NOMO-1 treated with dmso at 0.1 percent for 144 hours (cell line): ENCODE measurements around the gene IPP.
"Not testable (repeated sequence)": the region's sequence is repeated elsewhere in the genome, so short reads cannot be mapped to it uniquely, and the experiment has no call there.

Experiments used
- DNase-seq: peaks from one replicate; lab custom pipeline; 2025; ENCODE audit not compliant: unreplicated experiment; lab: John Stamatoyannopoulos, UW

IPP gene

DNA sequence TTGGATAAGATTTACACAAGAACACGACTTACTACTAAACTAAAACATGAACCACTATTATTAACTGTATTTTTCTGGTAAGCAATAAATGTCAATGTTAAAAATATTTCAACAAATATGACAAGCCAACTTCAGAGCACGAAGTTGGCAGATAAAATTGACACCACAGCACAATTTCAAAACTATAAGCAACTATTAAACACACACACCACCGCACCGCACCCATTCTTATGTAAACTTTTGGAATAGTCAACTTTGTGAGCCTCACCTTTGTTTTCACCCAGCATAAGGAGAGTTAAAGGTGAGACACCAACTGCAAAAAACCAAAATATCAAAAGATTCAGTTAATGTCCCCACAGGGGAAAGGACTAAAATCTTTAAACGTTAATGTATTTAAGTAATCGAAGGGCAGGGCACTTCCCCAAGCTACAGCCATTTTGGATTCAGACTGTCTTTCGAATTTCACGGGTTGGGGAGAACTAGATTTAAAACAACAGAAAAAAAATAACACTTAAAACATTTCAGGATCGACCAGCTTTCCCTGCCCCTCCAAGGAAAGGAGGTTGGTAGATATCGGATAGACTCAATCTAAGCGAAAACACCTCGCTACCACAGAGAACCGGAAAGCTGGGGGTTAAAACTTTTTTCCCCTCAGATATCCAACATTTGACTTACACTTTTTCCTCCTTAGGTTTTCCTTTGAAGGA is 65.0 kb downstream of the IPP start:
- peak; percentile 7 for DNase-seq

DNA sequence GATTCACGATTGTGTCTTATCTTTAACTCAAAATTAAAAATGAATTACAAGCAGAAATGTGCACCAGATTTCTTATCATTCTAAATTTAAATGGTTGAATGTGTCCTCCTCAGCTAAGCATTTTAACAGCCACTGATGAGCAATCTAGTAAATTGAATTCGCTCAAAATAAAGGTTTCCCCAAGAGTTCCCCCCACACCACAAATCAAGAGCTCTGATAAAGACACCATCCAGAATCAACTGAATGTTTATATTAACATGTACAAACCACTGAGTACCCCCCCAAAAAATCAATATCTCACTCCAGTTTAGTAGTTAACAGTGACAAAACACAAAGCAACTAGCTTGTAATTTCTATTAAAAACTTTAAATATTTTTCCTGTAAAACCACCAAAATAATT is 66.1 kb downstream of the IPP start:
- DNase-seq = no peak

DNA sequence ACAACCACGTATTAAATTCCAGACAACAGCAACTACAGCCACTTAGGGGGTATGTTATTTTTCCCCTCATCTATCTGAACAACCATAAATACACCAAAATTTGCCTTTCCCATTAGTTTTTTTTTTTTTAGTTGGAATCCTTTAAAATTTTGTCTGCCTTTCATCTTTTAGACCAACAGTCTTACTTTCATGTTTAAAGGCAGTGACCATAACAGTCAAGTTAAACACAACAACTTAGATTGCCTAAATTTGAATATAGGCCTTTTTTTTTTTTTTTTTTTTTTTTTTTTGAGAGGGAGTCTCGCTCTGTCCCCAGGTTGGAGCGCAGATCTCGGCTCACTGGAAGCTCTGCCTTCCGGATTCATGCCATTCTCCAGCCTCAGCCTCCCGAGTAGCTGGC is 67.5 kb downstream of the IPP start:
- DNase-seq = no peak

DNA sequence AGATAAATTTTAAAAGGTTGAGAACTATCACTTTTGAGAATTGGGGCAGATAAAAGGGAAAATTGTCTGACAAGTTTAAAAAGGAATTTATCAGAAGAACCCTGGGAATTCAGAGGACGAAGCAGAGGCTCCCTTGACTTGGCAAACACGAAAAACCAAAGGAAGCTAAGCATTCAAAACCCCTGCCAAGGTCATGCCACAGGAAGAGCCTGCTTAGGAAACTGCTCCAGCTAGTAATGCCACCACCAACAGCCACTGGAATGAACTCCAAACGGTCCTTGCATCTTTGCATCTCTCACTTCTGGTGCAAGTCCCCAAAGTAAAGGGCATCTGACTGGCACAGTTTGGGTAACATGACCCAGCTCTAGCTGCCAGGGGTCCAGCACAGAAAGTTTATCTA is 71.3 kb downstream of the IPP start:
- no peak for DNase-seq

DNA sequence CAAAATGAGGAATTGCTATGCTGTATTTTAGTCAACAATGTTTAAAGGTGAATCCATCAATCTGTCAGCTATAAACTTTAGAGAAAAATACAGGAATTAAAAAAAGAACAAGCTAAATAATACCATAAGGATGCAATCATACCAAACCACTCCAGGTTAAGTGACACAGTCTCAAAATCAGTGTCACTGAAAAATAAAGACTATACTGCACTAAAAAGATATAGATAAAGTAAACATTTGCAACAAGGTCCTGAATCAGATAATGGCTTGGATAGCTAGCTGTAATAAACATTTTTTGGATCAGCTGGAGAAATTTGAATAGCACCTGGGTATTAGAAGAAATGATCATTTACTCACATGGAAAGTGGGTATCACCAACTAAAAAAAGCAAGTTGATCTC is 72.0 kb downstream of the IPP start:
- no peak for DNase-seq

DNA sequence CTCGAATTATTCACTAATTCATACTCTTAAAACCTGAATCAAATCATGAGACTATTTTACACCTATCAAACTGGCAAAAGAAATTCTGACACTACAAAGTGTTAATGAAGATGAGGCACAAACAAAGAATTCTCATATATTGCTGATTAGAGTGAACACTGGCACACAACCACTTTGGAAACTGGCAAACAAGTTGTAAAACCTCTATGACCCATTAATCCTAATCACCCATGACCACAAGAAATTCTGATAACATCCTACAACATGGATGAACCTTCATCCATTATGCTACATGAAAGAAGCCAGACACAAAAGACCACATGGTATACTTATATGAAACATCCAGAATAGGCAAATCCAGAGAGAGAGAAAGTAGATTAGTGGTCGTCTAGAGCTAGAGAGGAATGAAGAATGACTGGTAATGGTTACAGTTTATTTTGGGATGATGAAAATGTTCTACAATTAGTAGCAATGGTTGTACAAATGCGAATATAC is 72.7 kb downstream of the IPP start:
- no peak for DNase-seq

DNA sequence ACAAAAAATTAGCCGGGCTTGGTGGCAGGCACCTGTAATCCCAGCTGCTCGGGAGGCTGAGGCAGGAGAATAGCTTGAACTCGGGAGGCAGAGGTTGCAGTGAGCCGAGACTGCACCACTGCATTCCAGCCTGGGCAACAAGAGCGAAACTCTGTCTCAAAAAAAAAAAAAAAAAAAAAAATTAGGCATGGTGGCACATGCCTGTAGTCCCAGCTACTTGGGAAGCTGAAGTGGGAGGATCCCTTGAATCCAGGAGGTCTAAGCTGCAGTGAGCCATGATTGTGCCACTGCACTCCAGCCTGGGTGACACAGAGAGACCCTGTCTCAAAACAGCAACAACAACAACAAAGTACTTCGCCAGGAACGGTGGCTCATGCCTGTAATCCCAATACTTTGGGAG is 73.9 kb downstream of the IPP start:
- DNase-seq = not testable (repeated sequence)

DNA sequence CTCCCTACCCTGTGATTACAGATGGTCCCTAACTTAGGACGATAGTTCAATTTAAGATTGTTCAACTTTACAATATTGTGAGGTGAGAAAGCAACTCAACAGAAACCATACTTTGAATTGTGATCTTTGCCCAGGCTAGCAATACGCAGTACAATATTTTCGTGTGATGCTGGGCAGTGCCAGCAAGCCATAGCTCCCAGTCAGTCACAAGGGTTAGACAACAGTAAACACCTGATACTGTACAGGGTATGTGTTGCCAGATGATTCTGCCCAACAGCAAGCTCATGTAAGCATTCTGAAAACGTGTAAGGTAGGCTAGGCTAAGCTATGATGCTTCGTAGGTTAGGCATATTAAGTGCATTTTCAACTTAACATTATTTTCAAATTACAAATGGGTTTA is 76.0 kb downstream of the IPP start:
- DNase-seq = no peak

DNA sequence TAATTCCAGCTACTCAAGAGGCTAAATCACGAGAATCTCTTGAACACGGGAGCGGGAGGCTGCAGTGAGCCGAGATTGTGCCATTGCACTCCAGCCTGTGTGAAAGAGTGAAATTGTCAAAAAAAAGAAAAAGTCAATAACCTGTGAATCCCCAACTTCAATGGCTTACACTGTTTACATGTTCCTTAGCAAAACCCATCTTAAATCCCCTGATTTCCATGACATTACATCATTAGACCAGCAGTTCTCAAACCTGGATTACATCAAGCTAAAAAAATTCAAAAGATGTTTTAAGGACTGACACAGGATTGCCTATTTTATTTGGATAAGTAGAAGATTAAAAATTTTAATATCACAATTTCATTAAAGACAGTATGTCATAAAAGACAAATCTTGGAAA is 76.5 kb downstream of the IPP start:
- DNase-seq = no peak

DNA sequence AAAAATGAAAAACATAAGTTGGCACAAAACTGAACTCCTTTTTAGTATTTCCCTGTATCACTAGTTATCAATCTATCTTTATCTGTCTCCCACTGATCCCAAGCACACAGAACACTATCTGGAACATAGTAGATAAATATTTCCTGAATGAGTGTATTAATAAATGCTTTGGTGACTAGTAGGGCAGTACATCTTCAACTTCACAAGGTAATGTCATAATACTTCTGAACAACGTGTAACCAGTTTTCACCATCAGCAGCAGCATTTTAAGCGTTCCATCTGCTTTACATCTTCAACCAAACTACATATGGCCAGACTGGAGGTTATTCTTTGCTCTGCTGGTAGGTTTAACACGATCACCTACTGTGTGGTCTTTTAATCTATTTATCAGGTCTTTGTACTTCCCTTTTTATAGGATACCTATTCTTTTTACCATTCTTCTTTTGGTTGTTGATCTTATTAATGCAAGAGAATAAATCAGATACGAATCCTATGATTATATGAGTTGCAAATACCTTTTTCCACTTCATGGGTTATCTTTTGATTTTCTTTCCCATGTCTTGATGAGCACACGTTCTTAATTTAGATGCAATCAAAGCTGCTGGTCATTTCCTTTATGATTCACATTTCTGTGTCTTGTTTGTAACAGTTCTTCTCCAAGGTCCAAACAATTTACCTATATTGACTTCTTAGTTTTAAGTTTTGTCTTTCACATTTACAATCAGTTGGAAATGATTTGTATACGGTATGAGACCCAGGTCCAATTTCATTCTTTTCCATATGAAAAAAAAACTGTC is 80.4 kb downstream of the IPP start:
- no peak for DNase-seq

DNA sequence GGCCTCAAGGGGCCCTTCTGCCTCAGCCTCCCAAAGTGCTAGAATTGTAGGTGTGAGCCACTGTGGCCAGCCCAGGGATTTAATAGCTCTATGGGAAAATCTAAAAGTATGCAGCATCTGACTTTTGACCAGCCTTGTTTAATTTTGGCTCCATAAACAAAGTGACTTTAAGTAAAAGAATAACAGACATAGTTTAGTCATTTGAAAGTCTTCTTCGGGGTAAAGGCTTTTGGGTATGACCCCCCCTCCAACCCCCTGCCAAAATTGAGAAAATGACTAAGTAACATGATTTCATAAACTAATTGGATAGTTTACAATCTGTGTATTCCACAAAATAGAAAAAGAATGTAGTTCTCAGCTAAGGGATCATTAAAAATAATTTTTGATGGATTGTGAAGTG is 81.1 kb downstream of the IPP start:
- DNase-seq = no peak

DNA sequence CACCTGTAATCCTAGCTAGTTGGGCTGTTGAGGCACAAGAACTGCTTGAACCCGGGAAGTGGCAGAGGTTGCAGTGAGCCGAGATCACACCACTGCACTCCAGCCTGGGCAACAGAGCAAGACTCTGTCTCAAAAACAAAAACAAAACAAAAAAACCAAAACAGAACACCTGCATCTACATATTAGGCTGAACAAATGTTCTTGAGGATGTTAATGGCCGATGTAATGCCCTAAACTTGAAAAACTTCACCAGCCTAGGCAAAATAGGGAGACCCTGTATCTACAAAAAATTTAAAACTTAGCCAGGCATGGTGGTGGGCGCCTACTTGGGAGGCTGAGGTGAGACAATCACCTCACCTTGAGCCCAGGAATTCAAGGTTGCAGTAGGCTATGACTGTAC is 81.9 kb downstream of the IPP start:
- DNase-seq = no peak

DNA sequence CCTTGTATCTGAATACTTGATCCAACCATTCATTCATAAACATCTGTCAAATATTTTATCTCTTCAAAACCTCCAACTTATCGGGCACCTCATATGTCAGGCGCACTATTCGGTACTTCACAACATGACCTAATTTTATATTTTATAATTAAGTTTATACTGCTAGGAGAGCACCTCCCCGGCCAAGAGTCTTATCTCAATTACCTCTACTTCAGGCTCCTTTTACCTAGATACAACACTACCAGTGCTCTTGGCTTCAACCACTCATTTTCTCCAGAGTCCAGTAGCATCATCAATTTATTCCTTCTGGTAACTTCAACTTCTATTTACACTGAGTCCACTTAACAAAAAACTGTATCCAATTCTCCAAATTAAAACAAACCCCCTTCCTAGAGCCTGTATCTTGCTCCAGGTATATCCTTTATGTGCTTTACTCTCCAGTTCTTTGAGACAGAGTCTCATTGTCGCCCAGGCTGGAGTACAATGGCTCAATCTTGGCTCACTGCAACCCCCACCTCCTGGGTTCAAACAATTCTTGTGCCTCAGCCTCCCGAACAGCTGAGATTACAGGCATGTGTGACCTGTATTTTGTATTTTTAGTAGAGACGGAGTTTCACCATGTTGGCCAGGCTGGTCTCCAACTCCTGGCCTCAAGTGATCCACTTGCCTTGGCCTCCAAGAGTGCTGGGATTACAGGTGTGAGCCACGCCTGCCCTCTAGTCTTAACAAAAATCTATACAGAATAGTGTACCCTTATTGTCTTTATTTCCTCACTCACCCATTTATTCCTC is 82.9 kb downstream of the IPP start:
- no peak for DNase-seq

DNA sequence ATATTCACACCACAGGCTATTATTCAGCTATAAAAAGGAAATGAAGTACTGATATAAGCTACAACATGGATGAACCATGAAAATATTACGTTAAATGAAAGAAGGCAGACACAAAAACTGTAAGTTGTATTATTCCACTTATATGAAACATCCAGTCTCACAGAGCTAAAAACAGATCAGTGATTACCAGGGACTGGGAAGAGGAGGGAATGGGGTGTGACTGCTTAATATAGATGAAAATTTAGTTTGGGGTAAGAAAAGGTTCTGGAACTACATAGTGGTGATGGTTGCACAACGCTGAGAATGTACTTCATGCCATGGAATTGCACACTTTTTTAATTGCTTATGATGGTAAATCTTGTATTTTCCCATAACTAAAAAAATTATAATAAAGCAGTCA is 83.6 kb downstream of the IPP start:
- no peak for DNase-seq

DNA sequence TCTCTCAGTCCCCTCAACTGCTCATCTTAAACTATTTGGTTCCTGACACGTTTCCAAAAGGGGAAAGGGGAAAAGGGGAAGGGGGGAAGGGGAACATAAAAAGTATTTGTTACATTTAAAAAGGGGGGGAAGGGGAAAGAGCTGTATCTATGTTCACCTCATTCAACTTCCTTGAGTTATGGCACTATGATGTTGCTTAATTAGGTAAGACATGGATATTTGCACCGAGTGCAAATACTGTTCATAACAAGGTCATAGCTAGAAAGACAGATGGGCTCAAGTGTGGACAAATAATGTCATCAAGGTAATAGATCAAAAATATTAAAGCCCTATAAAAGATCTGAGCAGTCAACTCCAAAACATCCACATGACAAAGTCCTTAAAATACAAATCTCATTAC is 90.1 kb downstream of the IPP start:
- no peak for DNase-seq

DNA sequence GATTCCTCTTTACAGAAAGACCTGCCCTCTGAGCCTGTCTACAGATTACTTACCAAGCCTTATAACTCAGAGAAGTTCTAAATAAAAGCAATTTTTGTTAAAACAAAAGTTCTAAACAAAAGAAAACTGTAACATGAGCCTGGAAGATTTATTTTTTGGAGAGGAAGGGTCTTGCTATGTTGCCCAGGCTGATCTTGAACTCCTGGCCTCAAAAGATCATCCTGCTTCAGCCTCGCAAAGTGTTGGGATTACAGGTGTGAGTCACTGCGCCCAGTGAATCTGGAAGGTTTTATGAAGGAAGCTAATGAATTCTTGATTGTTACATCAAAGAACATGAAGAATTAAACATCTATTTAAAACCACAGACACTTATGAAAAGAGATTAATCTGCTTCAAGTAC is 91.2 kb downstream of the IPP start:
- DNase-seq = no peak

DNA sequence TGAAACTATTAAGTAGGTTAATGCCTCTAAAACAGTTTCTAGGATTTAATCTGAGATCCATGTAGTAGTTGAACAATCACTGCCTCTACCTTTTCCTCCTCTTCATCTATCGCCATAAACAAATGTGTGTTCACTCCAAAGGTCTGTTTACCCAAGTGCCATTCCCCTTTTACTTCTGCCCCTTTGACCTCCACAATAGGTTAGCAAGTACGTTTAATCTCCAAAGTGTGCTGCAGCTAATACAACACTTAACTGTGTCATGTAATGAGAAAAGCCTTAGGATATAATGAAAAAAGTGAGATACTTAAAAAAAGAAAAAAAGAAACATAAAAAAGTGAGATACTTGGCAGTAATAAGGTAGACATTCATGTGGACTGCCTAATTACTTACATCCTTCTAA is 92.3 kb downstream of the IPP start:
- no peak for DNase-seq

DNA sequence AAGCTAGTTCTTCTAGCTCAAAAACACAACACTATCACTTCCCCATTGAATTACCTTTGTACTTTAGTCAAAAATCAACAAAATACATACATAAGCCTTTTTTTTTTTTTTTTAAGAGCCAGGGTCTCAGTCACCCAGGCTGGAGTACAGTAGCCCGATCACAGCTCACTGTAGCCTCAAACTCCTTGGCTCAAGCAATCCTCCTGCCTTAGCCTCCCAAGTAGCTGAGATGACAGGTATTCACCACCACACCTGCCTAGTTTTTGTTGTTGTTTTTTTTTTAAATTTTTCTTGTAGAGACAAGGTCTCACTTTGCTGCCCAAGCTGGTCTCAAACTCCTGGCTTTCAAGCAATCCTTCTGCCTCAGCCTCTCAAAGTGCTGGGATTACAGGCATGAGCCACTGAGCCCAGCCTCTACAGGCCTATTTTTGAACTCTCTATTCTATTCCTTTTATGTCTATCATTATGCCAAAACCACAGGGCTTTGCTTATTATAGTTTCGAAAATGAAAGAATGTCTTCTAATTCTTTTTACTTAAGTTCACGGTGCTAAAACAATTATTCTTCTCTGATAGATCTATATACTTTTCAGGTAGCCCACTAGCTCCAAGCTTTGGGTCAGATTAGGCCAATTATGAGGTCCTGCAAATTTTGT is 93.8 kb downstream of the IPP start:
- no peak for DNase-seq

DNA sequence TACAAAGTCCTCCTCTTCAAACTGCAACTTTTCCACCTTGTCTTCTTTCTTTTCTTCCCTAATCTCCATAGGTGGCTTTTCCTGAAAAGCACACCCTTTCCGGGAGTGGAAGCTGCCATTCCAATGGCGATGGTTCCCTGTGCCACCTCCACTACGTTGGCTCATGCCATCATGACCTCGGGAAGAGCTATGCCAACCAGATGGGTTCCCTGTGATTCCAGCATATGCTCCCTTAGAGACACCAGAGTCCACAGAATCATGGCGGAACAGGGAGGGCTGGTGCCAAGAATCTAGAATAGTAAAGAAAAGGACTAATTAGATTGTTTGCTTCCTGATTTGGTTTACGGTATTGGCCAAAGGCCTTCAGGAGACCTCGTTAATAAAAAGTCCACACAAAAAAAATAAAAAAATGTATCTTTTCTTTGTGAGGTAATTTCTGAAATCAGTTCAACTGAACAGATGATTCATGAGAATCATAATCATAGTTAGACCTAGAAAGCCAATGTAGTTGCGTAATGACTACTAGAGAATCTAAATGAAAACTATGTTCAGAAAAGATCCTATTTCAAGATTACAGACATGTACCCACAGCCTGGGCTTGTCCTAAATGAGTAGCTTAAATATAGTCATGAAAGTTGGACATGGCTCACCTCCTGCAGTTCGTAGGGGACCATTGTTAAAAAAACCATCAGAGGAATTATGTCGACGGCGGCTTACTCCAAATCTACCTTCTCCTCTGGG is 95.7 kb downstream of the IPP start:
- DNase-seq = no peak
